Fibroblast of lung (primary cell): ENCODE results near the gene HMGN1. TPM values are rescaled to one million over a fixed set of nuclear protein-coding genes. Genes with fewer than 3 reads are reported as not detected.

Experiments used
- DNase-seq, 2 donors: peaks; one replicate each; pipeline versions ENCODE4 v3.0.0 to v3.0.0-alpha.2; 2010; ENCODE audit warnings: low read depth in 2 of 2
- H2AFZ ChIP-seq: 2 replicates; pipeline ENCODE4 v1.5.1; 2012; ENCODE audit warnings: low read length, control low read depth, inconsistent platforms
- H3K27ac ChIP-seq: 2 replicates; pipeline ENCODE4 v1.5.1; 2011; ENCODE audit warnings: low read length, control low read depth; ENCODE audit not compliant: insufficient read depth
- H3K27me3 ChIP-seq: 2 replicates; pipeline ENCODE4 v1.5.1; 2011; ENCODE audit warnings: mild to moderate bottlenecking, low read length; ENCODE audit not compliant: control insufficient read depth, insufficient read depth
- H3K36me3 ChIP-seq: 2 replicates; pipeline ENCODE4 v1.5.1; 2011; ENCODE audit warnings: low read length; ENCODE audit not compliant: control insufficient read depth, insufficient read depth
- H3K4me1 ChIP-seq: 2 replicates; pipeline ENCODE4 v1.5.1; 2011; ENCODE audit warnings: low read length; ENCODE audit not compliant: control insufficient read depth, insufficient read depth; ENCODE audit errors: extremely low read depth
- H3K4me2 ChIP-seq: 2 replicates; pipeline ENCODE4 v1.5.1; 2011; ENCODE audit warnings: low read length, control low read depth; ENCODE audit not compliant: insufficient read depth; ENCODE audit errors: extremely low read depth
- H3K4me3 ChIP-seq, 4 experiments: fragments of 200-600 bp in 1 of 4; sonication (generic) in 1 of 4; replicated peaks in 1 of 4; 2 replicates each; pipeline ENCODE4 v1.5.1; 2011 to 2016; ENCODE audit warnings: low read length in 4 of 4, low read depth in 3 of 4, mild to moderate bottlenecking in 3 of 4, control low read depth in 2 of 4, inconsistent platforms in 1 of 4, mixed read lengths in 1 of 4; ENCODE audit not compliant: insufficient read depth in 1 of 4; ENCODE audit errors: control extremely low read depth in 1 of 4
- H3K79me2 ChIP-seq: 2 replicates; pipeline ENCODE4 v1.5.1; 2012; ENCODE audit warnings: mild to moderate bottlenecking, low read length, inconsistent platforms; ENCODE audit not compliant: control insufficient read depth, insufficient read depth
- H3K9ac ChIP-seq: 2 replicates; pipeline ENCODE4 v1.5.1; 2011; ENCODE audit warnings: mild to moderate bottlenecking, low read length, control low read depth; ENCODE audit not compliant: insufficient read depth
- H3K9me3 ChIP-seq: 2 replicates; pipeline ENCODE4 v1.5.1; 2012; ENCODE audit warnings: low read depth, low read length; ENCODE audit not compliant: control insufficient read depth, insufficient read depth
- H4K20me1 ChIP-seq: 2 replicates; pipeline ENCODE4 v1.5.1; 2011; ENCODE audit warnings: low read length; ENCODE audit not compliant: control insufficient read depth, insufficient read depth; ENCODE audit errors: extremely low read depth
- CTCF ChIP-seq, 2 donors: IDR thresholded peaks in 1 of 2; conservative IDR thresholded peaks in 1 of 2; 1 replicate in 1 of 2; 2 replicates in 1 of 2; pipeline ENCODE4 v1.5.1; 2011 to 2012; ENCODE audit warnings: low read length in 2 of 2, control low read depth in 1 of 2, inconsistent platforms in 1 of 2, low read depth in 1 of 2, mild to moderate bottlenecking in 1 of 2
- EZH2 ChIP-seq: IDR thresholded peaks from 2 replicates; pipeline ENCODE4 v1.5.1; 2012; ENCODE audit warnings: low read length, control low read depth, mild to moderate bottlenecking; ENCODE audit errors: missing control alignments
- polyA plus RNA-seq, 2 donors: library from polyadenylated mRNA; depleted of rRNA in 1 of 2; stranded (reverse) in 1 of 2; unstranded in 1 of 2; fragments of >200 nt; gene quantifications; 2 replicates each; pipeline ENCODE4 v1.2.1, GENCODE V29; 2011 to 2012; ENCODE audit warnings: missing spikeins in 1 of 2
- total RNA-seq: library from RNA; depleted of rRNA; stranded (reverse); fragments of >200 nt; gene quantifications from 2 replicates; pipeline ENCODE4 v1.2.1, GENCODE V29; 2014

Gene HMGN1
- total and polyA plus RNA-seq, 2 donors (not counting 1 experiment from before 2014, with no cell fraction given) = 160 to 171 TPM

- Histone ChIP-seq H4K20me1 (no peaks in the 10 kb centered on the region), H2AFZ (no peak overlapping the region), H3K27ac (no peak overlapping the region), H3K79me2 (no peaks in the 10 kb centered on the region), H3K4me1 (no peaks in the 10 kb centered on the region), H3K36me3 (no peaks in the 10 kb centered on the region), H3K4me3 (no peak overlapping the region), H3K27me3 (no peaks in the 10 kb centered on the region), H3K9me3 (no peaks in the 10 kb centered on the region), H3K9ac (no peak overlapping the region), H3K4me2 (no peak overlapping the region)
- TF ChIP-seq CTCF (conservative IDR thresholded peaks at IDR 0.05 in 1 of 2, IDR thresholded peaks at IDR 0.05 in 1 of 2; ENCODE audit: low read depth in 1 of 2, low read length in 2 of 2) = no peak
- TF ChIP-seq EZH2 = no peak
- no peak for DNase-seq
These were observed 15.0 kb upstream of the HMGN1 start for GRCh38 chr21:39363607-39364555.

- no peaks in the 10 kb centered on the region for H3K79me2 ChIP-seq
- no peak overlapping the region for H2AFZ ChIP-seq
- DNase-seq = no peak
These were observed 13.8 kb upstream of the HMGN1 start for GRCh38 chr21:39362733-39363132.

More at GRCh38 chr21:39362733-39363132, 13.8 kb upstream of the HMGN1 start:
- TF ChIP-seq EZH2 (no peak), CTCF (conservative IDR thresholded peaks at IDR 0.05 in 1 of 2, IDR thresholded peaks at IDR 0.05 in 1 of 2; ENCODE audit: low read depth in 1 of 2, low read length in 2 of 2) (no peak)
- Histone ChIP-seq H3K4me2 (no peak overlapping the region), H3K9ac (no peak overlapping the region), H3K4me1 (no peaks in the 10 kb centered on the region), H3K4me3 (no peak overlapping the region), H3K9me3 (no peaks in the 10 kb centered on the region), H4K20me1 (no peaks in the 10 kb centered on the region), H3K27ac (no peak overlapping the region), H3K36me3 (no peaks in the 10 kb centered on the region), H3K27me3 (no peaks in the 10 kb centered on the region)
